ENCODE results near the gene STBD1.

Gene STBD1

DNA sequence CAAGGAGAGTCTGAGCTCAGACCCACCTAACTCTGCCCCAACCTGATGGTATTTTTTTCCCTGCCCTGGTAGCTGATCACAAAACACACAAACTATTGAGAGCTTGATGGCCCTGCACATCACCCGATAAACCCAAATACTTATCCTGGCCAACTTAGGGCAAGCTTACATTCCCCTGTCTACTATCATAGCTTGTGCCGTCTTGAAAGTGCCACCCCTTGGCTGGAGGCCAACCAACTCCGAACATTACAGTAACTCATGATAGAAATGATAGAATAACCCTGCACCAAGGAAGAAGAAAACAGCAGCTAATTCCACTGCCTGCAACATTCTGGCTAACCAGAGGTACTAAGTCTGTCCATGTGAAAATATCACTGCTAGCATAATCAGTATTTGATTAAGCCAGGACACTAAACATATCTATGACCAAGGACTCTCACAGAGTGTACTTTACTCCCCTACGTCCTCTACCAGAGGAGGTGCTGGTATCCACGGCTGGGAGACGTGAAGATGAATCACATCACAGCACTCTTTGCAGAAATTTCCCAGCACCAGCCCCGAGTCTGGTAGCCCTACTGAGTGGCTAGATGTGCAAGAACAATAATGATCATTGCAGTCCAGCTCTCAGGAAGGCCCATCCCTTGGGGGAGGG, 8.9 kb downstream of the STBD1 start:
- H3K4me2 ChIP-seq = no peak overlapping the region
- H3K4me1 ChIP-seq = no peaks in the 10 kb centered on the region
- H3K9ac ChIP-seq = no peak overlapping the region
- peaks cover 34% of the 10 kb centered on the region for H3K9me3 ChIP-seq
- no peaks in the 10 kb centered on the region for H3K36me3 ChIP-seq
- H3K4me3 ChIP-seq = no peak overlapping the region
- H3K27me3 ChIP-seq = no peaks in the 10 kb centered on the region
- no peak overlapping the region for H3K27ac ChIP-seq
- no peak for TF ChIP-seq Cebpa-rat (IDR thresholded peaks at IDR 0.05)
- no peaks in the 10 kb centered on the region for H4K20me1 ChIP-seq

DNA sequence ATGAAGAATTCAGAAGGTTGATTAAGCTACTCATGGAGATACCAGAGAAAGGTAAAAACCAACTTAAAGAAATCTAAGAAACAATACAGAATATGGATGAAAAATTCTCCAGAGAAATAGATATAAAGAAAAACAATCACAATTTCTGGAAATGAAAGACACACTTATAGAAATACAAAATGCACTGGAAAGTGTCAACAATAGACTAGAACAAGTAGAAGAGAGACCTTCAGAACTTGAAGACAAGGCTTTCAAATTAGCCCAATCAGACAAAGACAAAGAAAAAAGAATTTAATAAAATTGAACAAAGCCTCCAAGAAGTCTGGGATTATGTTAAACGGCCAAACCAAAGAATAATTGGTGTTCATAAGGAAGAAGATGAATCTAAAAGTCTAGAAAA, 9.6 kb downstream of the STBD1 start:
- no peaks in the 10 kb centered on the region for H3K4me1 ChIP-seq
- H3K9ac ChIP-seq = no peak overlapping the region

DNA sequence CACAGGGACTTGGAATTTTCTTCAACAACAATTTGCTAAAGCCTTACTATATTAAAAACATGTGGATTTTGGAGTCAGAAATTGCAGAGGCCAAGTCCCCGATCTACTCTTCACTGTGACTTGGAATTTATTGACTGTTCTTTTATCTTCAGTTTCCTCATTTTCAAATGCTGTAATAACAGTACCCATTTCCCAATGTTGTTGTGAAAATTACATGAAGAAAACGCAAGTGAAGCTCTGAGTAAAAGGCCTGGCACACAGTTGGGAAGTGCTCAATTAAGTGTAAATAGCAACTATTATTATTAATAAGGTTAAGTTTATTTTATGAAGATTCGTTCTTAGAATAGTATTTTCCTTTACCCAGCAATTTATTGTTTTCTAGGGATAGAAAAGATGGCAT, 15.7 kb downstream of the STBD1 start:
- H3K9me3 ChIP-seq = peaks cover 24% of the 10 kb centered on the region
- TF ChIP-seq Cebpa-rat (IDR thresholded peaks at IDR 0.05) = no peak
- no peaks in the 10 kb centered on the region for H3K36me3 ChIP-seq
- no peaks in the 10 kb centered on the region for H4K20me1 ChIP-seq
- no peak overlapping the region for H3K27ac ChIP-seq
- H3K27me3 ChIP-seq = no peaks in the 10 kb centered on the region
- H3K4me3 ChIP-seq = no peak overlapping the region
- no peak overlapping the region for H3K4me2 ChIP-seq
- H3K4me1 ChIP-seq = no peaks in the 10 kb centered on the region
- H3K9ac ChIP-seq = no peak overlapping the region

More for the DNA sequence above, 9.6 kb downstream of the STBD1 start:
- Histone ChIP-seq H3K4me3 (no peak overlapping the region), H3K9me3 (peaks cover 35% of the 10 kb centered on the region), H3K27ac (no peak overlapping the region), H3K27me3 (no peaks in the 10 kb centered on the region), H3K36me3 (no peaks in the 10 kb centered on the region), H3K4me2 (no peak overlapping the region), H4K20me1 (no peaks in the 10 kb centered on the region)
- no peak for TF ChIP-seq Cebpa-rat (IDR thresholded peaks at IDR 0.05)

DNA sequence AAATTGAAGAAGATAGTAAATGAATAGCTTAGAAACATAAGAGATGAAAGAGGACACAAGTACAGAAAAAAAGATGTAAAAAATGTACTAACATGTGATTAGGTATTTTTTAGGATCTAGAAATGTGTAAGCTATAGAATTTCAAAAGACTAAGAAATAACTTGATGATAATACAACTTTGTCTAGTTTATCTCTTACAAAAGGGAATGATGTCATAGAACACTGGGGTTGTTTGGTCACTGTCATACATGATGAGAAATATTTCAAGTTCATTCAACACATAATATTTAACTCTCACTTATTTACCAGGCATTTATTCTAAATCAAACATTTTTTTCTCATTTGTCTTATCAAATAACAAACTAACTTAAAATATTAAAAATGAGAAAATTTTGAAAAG, 18.5 kb downstream of the STBD1 start:
- TF ChIP-seq Cebpa-rat (IDR thresholded peaks at IDR 0.05) = no peak
- H4K20me1 ChIP-seq = no peaks in the 10 kb centered on the region

DNA sequence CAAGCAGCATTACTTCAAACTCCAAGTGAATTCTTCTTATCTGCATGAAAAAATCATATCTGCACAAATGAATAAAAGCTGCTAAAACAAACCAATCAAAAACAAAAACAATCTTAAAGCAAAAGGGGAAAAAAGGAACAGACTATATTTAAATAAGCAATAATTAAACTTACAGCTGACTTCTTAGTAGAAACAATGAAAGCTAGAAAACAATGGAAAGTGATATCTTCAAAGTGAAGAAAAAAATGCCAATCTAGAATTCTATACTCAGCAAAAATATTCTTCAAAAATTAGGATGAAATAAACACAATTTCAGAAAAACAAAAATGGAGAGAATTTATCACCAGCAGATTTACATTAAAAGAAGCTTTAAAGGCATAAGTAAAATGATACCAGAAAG, 20.0 kb downstream of the STBD1 start:
- no peaks in the 10 kb centered on the region for H4K20me1 ChIP-seq
- peaks cover 11% of the 10 kb centered on the region for H3K9me3 ChIP-seq
- H3K36me3 ChIP-seq = no peaks in the 10 kb centered on the region
- H3K4me3 ChIP-seq = no peak overlapping the region
- H3K27me3 ChIP-seq = no peaks in the 10 kb centered on the region
- H3K27ac ChIP-seq = no peak overlapping the region
- no peaks in the 10 kb centered on the region for H3K4me1 ChIP-seq
- no peak overlapping the region for H3K9ac ChIP-seq
- TF ChIP-seq Cebpa-rat (IDR thresholded peaks at IDR 0.05) = no peak
- no peak overlapping the region for H3K4me2 ChIP-seq

More for the DNA sequence above, 18.5 kb downstream of the STBD1 start:
- Histone ChIP-seq H3K9me3 (peaks cover 16% of the 10 kb centered on the region), H3K4me2 (no peak overlapping the region), H3K4me3 (no peak overlapping the region), H3K9ac (no peak overlapping the region), H3K36me3 (no peaks in the 10 kb centered on the region), H3K27ac (no peak overlapping the region), H3K4me1 (no peaks in the 10 kb centered on the region), H3K27me3 (no peaks in the 10 kb centered on the region)

DNA sequence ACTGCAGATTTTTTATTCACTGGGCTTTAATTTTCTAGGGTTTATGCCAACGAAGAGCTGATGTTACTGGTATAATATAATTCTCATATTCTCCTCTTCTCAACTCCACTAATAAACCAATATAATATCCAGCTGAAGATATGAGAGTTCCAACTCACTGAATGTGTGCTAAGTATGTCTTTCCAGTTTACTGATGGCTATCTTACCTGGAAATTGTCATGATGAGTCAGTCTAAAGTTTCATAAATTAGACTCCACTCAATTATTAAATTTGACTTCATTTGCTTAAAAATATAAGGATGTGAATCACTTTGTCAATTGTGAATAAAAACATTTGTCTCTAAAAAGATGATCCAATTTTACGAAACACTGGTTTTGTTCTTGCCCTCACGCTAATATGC, 28.4 kb downstream of the STBD1 start:
- Histone ChIP-seq H3K9me3 (no peaks in the 10 kb centered on the region), H3K9ac (no peak overlapping the region), H3K4me1 (no peaks in the 10 kb centered on the region), H3K4me3 (no peak overlapping the region), H3K27ac (no peak overlapping the region), H3K27me3 (no peaks in the 10 kb centered on the region), H4K20me1 (no peaks in the 10 kb centered on the region), H3K4me2 (no peak overlapping the region), H3K36me3 (no peaks in the 10 kb centered on the region)
- no peak for TF ChIP-seq Cebpa-rat (IDR thresholded peaks at IDR 0.05)

DNA sequence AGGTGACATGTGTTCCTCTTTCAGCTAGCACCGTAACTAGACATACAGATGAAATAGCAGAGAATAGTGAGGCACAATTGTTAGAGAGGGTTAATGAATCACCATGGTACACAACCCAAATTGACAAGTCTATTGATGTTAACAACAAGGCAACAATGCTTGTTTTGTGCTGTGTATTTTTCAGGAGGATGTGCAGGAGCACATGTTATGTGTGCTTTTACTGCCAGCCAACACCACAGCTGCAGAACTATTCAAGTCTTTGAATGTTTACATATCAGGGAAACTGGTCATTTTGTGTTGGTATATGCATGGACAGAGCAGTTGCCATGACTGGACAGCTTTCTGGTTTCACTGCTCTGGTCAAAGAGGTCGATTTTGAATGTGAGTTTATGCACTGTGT, 32.8 kb downstream of the STBD1 start:
- TF ChIP-seq Cebpa-rat (IDR thresholded peaks at IDR 0.05) = no peak
- Histone ChIP-seq H3K4me1 (no peaks in the 10 kb centered on the region), H4K20me1 (no peaks in the 10 kb centered on the region), H3K4me2 (no peak overlapping the region), H3K27ac (no peak overlapping the region), H3K36me3 (no peaks in the 10 kb centered on the region), H3K9ac (no peak overlapping the region), H3K4me3 (no peak overlapping the region), H3K9me3 (no peaks in the 10 kb centered on the region), H3K27me3 (no peaks in the 10 kb centered on the region)

DNA sequence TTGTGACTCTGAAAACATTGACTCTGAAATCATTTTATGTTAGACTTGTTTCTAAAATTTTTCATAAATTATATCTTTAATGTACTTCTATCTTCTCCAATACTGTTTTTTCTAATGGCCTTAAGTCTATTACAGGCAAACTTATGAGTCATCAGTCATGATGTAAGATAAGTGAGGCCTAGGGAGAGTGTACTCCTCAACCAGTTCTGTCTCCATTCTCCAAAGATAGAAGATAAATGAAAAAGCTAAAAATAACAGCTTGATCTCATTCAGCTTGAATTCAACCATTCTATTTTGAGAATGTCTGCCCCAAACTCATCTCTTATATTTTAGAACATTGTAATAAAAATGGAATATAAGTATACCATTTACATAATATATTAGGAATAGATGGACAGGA, 34.5 kb downstream of the STBD1 start:
- no peak overlapping the region for H3K27ac ChIP-seq
- no peaks in the 10 kb centered on the region for H3K4me1 ChIP-seq
- H3K4me2 ChIP-seq = no peak overlapping the region

DNA sequence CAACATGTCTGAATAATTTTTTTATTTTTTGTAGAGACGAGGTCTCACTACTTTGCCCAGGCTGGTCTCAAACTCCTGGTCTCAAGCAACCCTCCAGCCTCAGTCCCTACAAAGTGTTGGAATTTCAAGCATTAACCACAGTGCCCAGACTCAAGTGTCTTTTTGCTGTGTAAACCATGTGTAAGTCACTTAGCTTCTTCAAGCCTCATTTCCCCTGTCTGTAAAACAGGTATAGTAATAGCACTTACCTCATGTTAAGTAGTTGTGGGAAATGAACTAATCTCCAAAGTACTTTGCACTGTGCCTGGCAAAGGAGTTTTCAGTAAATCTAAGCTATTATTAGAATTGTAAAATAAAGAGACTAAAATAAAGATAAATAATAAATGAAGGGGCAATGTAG, 35.7 kb downstream of the STBD1 start:
- TF ChIP-seq Cebpa-rat (IDR thresholded peaks at IDR 0.05) = no peak
- no peaks in the 10 kb centered on the region for H4K20me1 ChIP-seq
- H3K36me3 ChIP-seq = no peaks in the 10 kb centered on the region
- no peaks in the 10 kb centered on the region for H3K27me3 ChIP-seq
- no peaks in the 10 kb centered on the region for H3K9me3 ChIP-seq
- H3K4me3 ChIP-seq = no peak overlapping the region
- no peaks in the 10 kb centered on the region for H3K4me1 ChIP-seq
- H3K4me2 ChIP-seq = no peak overlapping the region
- H3K9ac ChIP-seq = no peak overlapping the region
- H3K27ac ChIP-seq = no peak overlapping the region

More for the DNA sequence above, 34.5 kb downstream of the STBD1 start:
- Histone ChIP-seq H4K20me1 (no peaks in the 10 kb centered on the region), H3K36me3 (no peaks in the 10 kb centered on the region), H3K27me3 (no peaks in the 10 kb centered on the region), H3K9ac (no peak overlapping the region), H3K9me3 (no peaks in the 10 kb centered on the region), H3K4me3 (no peak overlapping the region)
- no peak for TF ChIP-seq Cebpa-rat (IDR thresholded peaks at IDR 0.05)

DNA sequence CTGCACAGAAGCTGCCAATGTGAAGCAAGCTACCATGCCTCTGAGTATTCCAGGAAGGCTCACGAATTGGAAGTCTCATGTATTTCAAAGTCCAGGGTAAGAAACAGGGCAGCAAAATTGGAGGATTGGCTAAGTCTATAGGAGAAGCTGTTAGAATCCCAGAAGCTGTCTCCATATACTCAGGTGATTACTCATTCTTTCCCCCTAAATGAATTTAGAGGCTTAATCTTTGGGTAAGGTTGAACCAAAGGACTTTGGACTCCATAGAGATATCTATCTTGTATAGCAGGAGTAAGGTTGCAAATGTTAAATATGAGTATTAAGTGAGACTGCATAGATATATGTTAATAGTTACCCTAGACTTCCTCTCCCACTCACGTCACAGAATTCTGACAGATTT, 36.3 kb downstream of the STBD1 start:
- Histone ChIP-seq H3K9me3 (0 out of 2 replicates have a peak, but pooled peaks cover 1% of the 10 kb centered on the region), H3K27me3 (no peaks in the 10 kb centered on the region), H3K4me3 (no peak overlapping the region), H3K4me2 (no peak overlapping the region), H3K27ac (no peak overlapping the region), H3K4me1 (no peaks in the 10 kb centered on the region), H3K36me3 (no peaks in the 10 kb centered on the region), H3K9ac (no peak overlapping the region), H4K20me1 (no peaks in the 10 kb centered on the region)
- TF ChIP-seq Cebpa-rat (IDR thresholded peaks at IDR 0.05) = no peak

All from BLaER1 (cell line).